A549 (cell line): ENCODE data around the gene CFC1.
"Not testable (repeated sequence)": the region's sequence is repeated elsewhere in the genome, so short reads cannot be mapped to it uniquely, and the experiment has no call there.

Experiments used
- CHD4 ChIP-seq: fragments of 200-600 bp; sonication (generic); IDR thresholded peaks from 2 replicates; pipeline ENCODE4 v1.6.1; 2016; ENCODE audit warnings: antibody characterized with exemption, mild to moderate bottlenecking, borderline replicate concordance
- CTCF ChIP-seq: fragments of >200 bp; sonication (Bioruptor Twin); formaldehyde crosslinking; IDR thresholded peaks from 3 replicates; pipeline ENCODE4 v1.5.1; 2016
- ELK1 ChIP-seq: fragments of 150-350 bp; IDR thresholded peaks from 2 replicates; pipeline ENCODE4 v1.6.1; 2014; ENCODE audit warnings: low read depth, mild to moderate bottlenecking, low read length
- EP300 ChIP-seq, 2 experiments: fragments of >200 bp; sonication (Bioruptor Twin); formaldehyde crosslinking; IDR thresholded peaks; 2 replicates in 1 of 2; 3 replicates in 1 of 2; pipeline ENCODE4 v1.6.1; 2016 to 2017
- ESRRA ChIP-seq: fragments of 150-350 bp; IDR thresholded peaks from 2 replicates; pipeline ENCODE4 v1.6.1; 2014; ENCODE audit warnings: mild to moderate bottlenecking, low read length, borderline replicate concordance
- KDM1A ChIP-seq: fragments of 200-600 bp; sonication (generic); IDR thresholded peaks from 2 replicates; pipeline ENCODE4 v1.6.1; 2016; ENCODE audit warnings: low read depth, mild to moderate bottlenecking
- MAX ChIP-seq: IDR thresholded peaks from 2 replicates; pipeline ENCODE4 v1.6.1; 2012
- PBX3 ChIP-seq: IDR thresholded peaks from 2 replicates; pipeline ENCODE4 v1.6.1; 2012
- POLR2A ChIP-seq: IDR thresholded peaks from 2 replicates; pipeline ENCODE4 v1.6.1; 2012; ENCODE audit warnings: mild to moderate bottlenecking, low read length
- RCOR1 ChIP-seq: fragments of 150-350 bp; IDR thresholded peaks from 2 replicates; pipeline ENCODE4 v1.6.1; 2014; ENCODE audit warnings: antibody characterized with exemption, low read length, low read depth
- SREBF2 ChIP-seq: fragments of 450-650 bp; IDR thresholded peaks from 2 replicates; pipeline ENCODE4 v1.6.1; 2014; ENCODE audit warnings: mild to moderate bottlenecking, moderate library complexity
- ZNF302 ChIP-seq: fragments of 250-450 bp; sonication (Bioruptor Pico); IDR thresholded peaks from 2 replicates; pipeline ENCODE4 v1.9.0; 2021; ENCODE audit warnings: inconsistent platforms, mild to moderate bottlenecking, moderate library complexity

GRCh38 chr2:130544978-130545377, 54.4 kb downstream of the CFC1 start:
- not testable (repeated sequence) for TF ChIP-seq RCOR1; SREBF2; CTCF; POLR2A; KDM1A; ELK1; MAX; EP300 (IDR thresholded peaks at IDR 0.05); PBX3; ESRRA; ZNF302 (CRISPR knock-in tag); CHD4
